PC-3 (cell line): ENCODE data around the gene TRPC4AP.

Experiments used
- EZH2 ChIP-seq: fragments of 300-600 bp; sonication (generic); IDR thresholded peaks from one replicate; pipeline ENCODE4 v1.6.1; 2017; ENCODE audit warnings: antibody characterized with exemption, mild to moderate bottlenecking, low read length; ENCODE audit not compliant: unreplicated experiment
- TF ChIP-seq, protein P1 (sequence below): fragments of 300-600 bp; sonication (generic); conservative IDR thresholded peaks from 2 replicates; pipeline ENCODE4 v1.5.1; 2017; ENCODE audit warnings: antibody characterized with exemption, low read depth, mild to moderate bottlenecking, low read length

DNA sequence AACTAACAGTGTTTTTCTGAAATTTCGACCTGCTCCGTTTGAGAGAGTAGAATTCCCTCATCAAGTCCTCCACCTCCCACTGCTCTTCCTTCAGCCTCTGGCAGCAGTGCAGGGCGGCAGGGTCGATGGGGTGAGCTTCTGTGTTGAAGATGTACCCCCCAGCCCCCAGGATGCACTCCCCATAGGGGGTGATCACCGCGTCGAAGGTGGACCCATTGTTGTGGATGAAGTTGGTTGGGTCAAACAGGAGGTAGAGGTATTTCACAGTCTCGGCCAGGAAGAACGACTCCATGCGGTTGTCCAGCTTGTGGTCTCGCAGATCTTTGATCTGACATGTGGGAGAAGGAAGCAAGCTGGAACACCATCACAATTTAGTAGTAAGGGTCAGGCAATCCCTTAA lies 23.0 kb upstream of the TRPC4AP start:
- TF ChIP-seq, protein P1, sequence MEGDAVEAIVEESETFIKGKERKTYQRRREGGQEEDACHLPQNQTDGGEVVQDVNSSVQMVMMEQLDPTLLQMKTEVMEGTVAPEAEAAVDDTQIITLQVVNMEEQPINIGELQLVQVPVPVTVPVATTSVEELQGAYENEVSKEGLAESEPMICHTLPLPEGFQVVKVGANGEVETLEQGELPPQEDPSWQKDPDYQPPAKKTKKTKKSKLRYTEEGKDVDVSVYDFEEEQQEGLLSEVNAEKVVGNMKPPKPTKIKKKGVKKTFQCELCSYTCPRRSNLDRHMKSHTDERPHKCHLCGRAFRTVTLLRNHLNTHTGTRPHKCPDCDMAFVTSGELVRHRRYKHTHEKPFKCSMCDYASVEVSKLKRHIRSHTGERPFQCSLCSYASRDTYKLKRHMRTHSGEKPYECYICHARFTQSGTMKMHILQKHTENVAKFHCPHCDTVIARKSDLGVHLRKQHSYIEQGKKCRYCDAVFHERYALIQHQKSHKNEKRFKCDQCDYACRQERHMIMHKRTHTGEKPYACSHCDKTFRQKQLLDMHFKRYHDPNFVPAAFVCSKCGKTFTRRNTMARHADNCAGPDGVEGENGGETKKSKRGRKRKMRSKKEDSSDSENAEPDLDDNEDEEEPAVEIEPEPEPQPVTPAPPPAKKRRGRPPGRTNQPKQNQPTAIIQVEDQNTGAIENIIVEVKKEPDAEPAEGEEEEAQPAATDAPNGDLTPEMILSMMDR = no peak
- no peak for TF ChIP-seq EZH2
